ENCODE results near the gene MMP25. TPM values are rescaled to one million over a fixed set of nuclear protein-coding genes. Genes with fewer than 3 reads are reported as not detected.

MMP25 gene
- polyA plus RNA-seq, 3 donors = 0.71 to 26.6 (median 2.6) TPM

- Histone ChIP-seq H3K27me3 (ENCODE audit: control insufficient read depth in 2 of 2, insufficient read depth in 2 of 2, low read length in 2 of 2) (peaks cover 0 to 51% of the 10 kb centered on the region in 2 donors), H3K4me3 (replicated peaks in 1 of 3; ENCODE audit: low read depth in 2 of 3, low read length in 3 of 3) (no peak overlapping the region), H3K27ac (ENCODE audit: low read depth in 1 of 2, low read length in 2 of 2) (no peak overlapping the region), H3K79me2 (ENCODE audit: insufficient read depth, low read length) (no peaks in the 10 kb centered on the region), H2AFZ (ENCODE audit: insufficient read depth, low read depth, low read length, poor library complexity, severe bottlenecking) (no peak overlapping the region), H4K20me1 (ENCODE audit: insufficient read depth, low read length) (peaks cover 6% of the 10 kb centered on the region), H3K4me2 (replicated peaks; ENCODE audit: extremely low read depth, low read length, poor library complexity, severe bottlenecking) (no peak overlapping the region), H3K9me3 (replicated peaks in 1 of 2; ENCODE audit: control insufficient read depth in 1 of 2, insufficient read depth in 1 of 2, low read length in 2 of 2) (no peaks in the 10 kb centered on the region), H3K9ac (ENCODE audit: insufficient read depth, low read length, poor library complexity, severe bottlenecking) (no peak overlapping the region), H3K4me1 (ENCODE audit: control insufficient read depth in 1 of 2, insufficient read depth in 2 of 2, low read length in 2 of 2) (peaks cover 23 to 27% of the 10 kb centered on the region in 2 donors), H3K36me3 (replicated peaks in 1 of 2; ENCODE audit: control insufficient read depth in 1 of 2, insufficient read depth in 2 of 2, low read length in 2 of 2) (no peaks in the 10 kb centered on the region)
- no peak for DNase-seq
- Mint-ChIP-seq H3K4me1 (peaks cover 22% of the 10 kb centered on the region), H3K9me3 (peaks cover 0 to 4% (median 0%) of the 10 kb centered on the region in 7 donors), H3K4me3 (no peak overlapping the region), H3K36me3 (no peaks in the 10 kb centered on the region), H3K27me3 (ENCODE audit: low read depth in 3 of 3) (peaks cover 45 to 70% (median 54%) of the 10 kb centered on the region in 3 donors), H3K27ac (peak overlapping the region in 1 of 7 donors; percentile 27)
- TF ChIP-seq CTCF (IDR thresholded peaks at IDR 0.05) = no peak
- intact Hi-C loops (cut with micrococcal nuclease) = loop anchor here in 1 of 2 donors (2.0 kb wide), 1 partner anchor 15 kb away; no protein-coding TSS in a partner anchor
- WGBS (ENCODE audit: insufficient coverage) = 98% methylated on average over 9 of the region's 13 CpGs
Observed at GRCh38 chr16:3015865-3016521, 30.4 kb upstream of the MMP25 start.

GRCh38 chr16:3017344-3017743, 29.0 kb upstream of the MMP25 start:
- Histone ChIP-seq H3K9ac (ENCODE audit: insufficient read depth, low read length, poor library complexity, severe bottlenecking) (no peak overlapping the region), H3K27me3 (ENCODE audit: control insufficient read depth in 2 of 2, insufficient read depth in 2 of 2, low read length in 2 of 2) (peaks cover 0 to 43% of the 10 kb centered on the region in 2 donors)

More at GRCh38 chr16:3017344-3017743, 29.0 kb upstream of the MMP25 start:
- H3K9me3 Mint-ChIP-seq = peaks cover 0 to 6% (median 0%) of the 10 kb centered on the region in 7 donors
- peaks cover 31% of the 10 kb centered on the region for H3K4me1 Mint-ChIP-seq
- H3K27me3 Mint-ChIP-seq (ENCODE audit: low read depth in 3 of 3) = peaks cover 38 to 57% (median 40%) of the 10 kb centered on the region in 3 donors
- Histone ChIP-seq H3K36me3 (replicated peaks in 1 of 2; ENCODE audit: control insufficient read depth in 1 of 2, insufficient read depth in 2 of 2, low read length in 2 of 2) (no peaks in the 10 kb centered on the region), H2AFZ (ENCODE audit: insufficient read depth, low read depth, low read length, poor library complexity, severe bottlenecking) (no peak overlapping the region), H3K4me1 (ENCODE audit: control insufficient read depth in 1 of 2, insufficient read depth in 2 of 2, low read length in 2 of 2) (peaks cover 37 to 40% of the 10 kb centered on the region in 2 donors), H3K79me2 (ENCODE audit: insufficient read depth, low read length) (no peaks in the 10 kb centered on the region), H4K20me1 (ENCODE audit: insufficient read depth, low read length) (peaks cover 20% of the 10 kb centered on the region), H3K9me3 (replicated peaks in 1 of 2; ENCODE audit: control insufficient read depth in 1 of 2, insufficient read depth in 1 of 2, low read length in 2 of 2) (no peaks in the 10 kb centered on the region), H3K4me3 (replicated peaks in 1 of 3; ENCODE audit: low read depth in 2 of 3, low read length in 3 of 3) (no peak overlapping the region), H3K4me2 (replicated peaks; ENCODE audit: extremely low read depth, low read length, poor library complexity, severe bottlenecking) (no peak overlapping the region), H3K27ac (ENCODE audit: low read depth in 1 of 2, low read length in 2 of 2) (no peak overlapping the region)
- H3K4me3 Mint-ChIP-seq = no peak overlapping the region
- no peak for TF ChIP-seq CTCF (IDR thresholded peaks at IDR 0.05)
- H3K27ac Mint-ChIP-seq = no peak overlapping the region
- no peaks in the 10 kb centered on the region for H3K36me3 Mint-ChIP-seq
- DNase-seq = no peak
- intact Hi-C loops (cut with micrococcal nuclease) = no loop called here
- 95% methylated on average over 19 of the region's 20 CpGs for WGBS (ENCODE audit: insufficient coverage)
